ENCODE results near the gene NTN1. TPM values are rescaled to one million over a fixed set of nuclear protein-coding genes. Genes with fewer than 3 reads are reported as not detected.

NTN1 gene
- total and polyA plus RNA-seq, 2 experiments from 2014 or later, result 0.42 to 2.1 TPM

DNA sequence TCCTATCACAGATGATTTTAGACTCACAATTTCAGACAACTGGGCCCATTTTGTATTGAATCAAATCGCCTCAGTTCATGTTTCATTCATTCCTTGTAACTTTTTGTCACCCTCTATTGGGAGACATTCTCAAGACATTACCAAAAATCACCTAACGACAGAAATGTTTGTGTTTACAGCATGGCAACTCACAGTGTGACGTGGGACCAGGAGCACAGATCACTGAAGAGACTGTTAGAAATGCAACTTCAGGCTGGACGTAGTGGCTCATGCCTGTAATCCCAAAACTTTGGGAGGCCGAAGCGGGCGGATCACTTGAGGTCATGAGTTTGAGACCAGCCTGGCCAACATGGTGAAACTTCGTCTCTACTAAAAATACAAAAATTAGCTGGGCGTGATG lies 249.6 kb downstream of the NTN1 start:
- H3K4me2 ChIP-seq, result no peak overlapping the region

DNA sequence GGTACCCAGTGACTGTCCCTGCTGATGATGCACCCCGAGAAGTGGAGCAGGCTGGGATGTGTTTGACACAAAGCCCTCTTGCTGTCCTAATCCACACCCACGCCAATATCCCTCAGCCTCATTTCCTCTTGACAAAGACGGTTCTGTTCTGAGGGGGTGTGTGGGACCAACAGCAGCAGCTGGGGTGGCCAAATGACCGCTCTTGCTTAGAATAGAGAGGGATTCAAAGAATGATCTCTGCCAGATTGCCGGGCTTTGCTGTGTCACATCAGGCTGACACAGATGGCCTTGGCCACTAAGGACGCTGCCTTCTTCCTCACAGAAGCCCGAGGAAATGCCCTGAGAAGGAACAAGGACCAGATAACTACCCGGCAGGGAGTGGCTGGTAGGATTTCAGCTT lies 250.7 kb downstream of the NTN1 start:
- no peaks in the 10 kb centered on the region for H3K4me1 ChIP-seq (ENCODE audit: insufficient read depth)
- H3K4me2 ChIP-seq, result no peak overlapping the region
- H2AFZ ChIP-seq, result no peak overlapping the region
- H3K9me2 ChIP-seq (replicated peaks; ENCODE audit: insufficient read depth), result no peaks in the 10 kb centered on the region
- no peaks in the 10 kb centered on the region for H3K9me3 ChIP-seq (ENCODE audit: low read depth)
- WGBS (ENCODE audit: low lambda C conversion rate, missing lambda C conversion rate), result 88% methylated on average over 8 of the region's 8 CpGs
- no peak overlapping the region for H3K4me3 ChIP-seq
- H3K27ac ChIP-seq, result no peak overlapping the region
- TF ChIP-seq EZH2phosphoT487 (IDR thresholded peaks at IDR 0.05; ENCODE audit: low read depth, severe bottlenecking, unreplicated experiment) (no peak), EZH2 (IDR thresholded peaks at IDR 0.05; ENCODE audit: borderline replicate concordance) (no peak)
- TF ChIP-seq, protein P1, sequence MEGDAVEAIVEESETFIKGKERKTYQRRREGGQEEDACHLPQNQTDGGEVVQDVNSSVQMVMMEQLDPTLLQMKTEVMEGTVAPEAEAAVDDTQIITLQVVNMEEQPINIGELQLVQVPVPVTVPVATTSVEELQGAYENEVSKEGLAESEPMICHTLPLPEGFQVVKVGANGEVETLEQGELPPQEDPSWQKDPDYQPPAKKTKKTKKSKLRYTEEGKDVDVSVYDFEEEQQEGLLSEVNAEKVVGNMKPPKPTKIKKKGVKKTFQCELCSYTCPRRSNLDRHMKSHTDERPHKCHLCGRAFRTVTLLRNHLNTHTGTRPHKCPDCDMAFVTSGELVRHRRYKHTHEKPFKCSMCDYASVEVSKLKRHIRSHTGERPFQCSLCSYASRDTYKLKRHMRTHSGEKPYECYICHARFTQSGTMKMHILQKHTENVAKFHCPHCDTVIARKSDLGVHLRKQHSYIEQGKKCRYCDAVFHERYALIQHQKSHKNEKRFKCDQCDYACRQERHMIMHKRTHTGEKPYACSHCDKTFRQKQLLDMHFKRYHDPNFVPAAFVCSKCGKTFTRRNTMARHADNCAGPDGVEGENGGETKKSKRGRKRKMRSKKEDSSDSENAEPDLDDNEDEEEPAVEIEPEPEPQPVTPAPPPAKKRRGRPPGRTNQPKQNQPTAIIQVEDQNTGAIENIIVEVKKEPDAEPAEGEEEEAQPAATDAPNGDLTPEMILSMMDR (IDR thresholded peaks at IDR 0.05; ENCODE audit: poor library complexity), result no peak
- no peaks in the 10 kb centered on the region for H3K79me2 ChIP-seq
- H4K20me1 ChIP-seq (ENCODE audit: insufficient read depth, poor library complexity, severe bottlenecking), result no peaks in the 10 kb centered on the region
- DNase-seq (ENCODE audit: low spot score), result no peak
- H3K36me3 ChIP-seq (replicated peaks; ENCODE audit: insufficient read depth, low read depth), result no peaks in the 10 kb centered on the region
- H3K27me3 ChIP-seq, result no peaks in the 10 kb centered on the region

More for the DNA sequence above, 249.6 kb downstream of the NTN1 start:
- no peak overlapping the region for H3K4me3 ChIP-seq
- no peak for DNase-seq (ENCODE audit: low spot score)
- H3K36me3 ChIP-seq (replicated peaks; ENCODE audit: insufficient read depth, low read depth), result no peaks in the 10 kb centered on the region
- no peaks in the 10 kb centered on the region for H3K27me3 ChIP-seq
- no peaks in the 10 kb centered on the region for H3K4me1 ChIP-seq (ENCODE audit: insufficient read depth)
- TF ChIP-seq, protein P1 (IDR thresholded peaks at IDR 0.05; ENCODE audit: poor library complexity), result no peak
- no peak for TF ChIP-seq EZH2phosphoT487 (IDR thresholded peaks at IDR 0.05; ENCODE audit: low read depth, severe bottlenecking, unreplicated experiment)
- no peak for TF ChIP-seq EZH2 (IDR thresholded peaks at IDR 0.05; ENCODE audit: borderline replicate concordance)
- WGBS (ENCODE audit: low lambda C conversion rate, missing lambda C conversion rate), result 93% methylated on average over 9 of the region's 9 CpGs
- H2AFZ ChIP-seq, result no peak overlapping the region
- no peaks in the 10 kb centered on the region for H3K79me2 ChIP-seq
- H4K20me1 ChIP-seq (ENCODE audit: insufficient read depth, poor library complexity, severe bottlenecking), result no peaks in the 10 kb centered on the region
- H3K9me2 ChIP-seq (replicated peaks; ENCODE audit: insufficient read depth), result no peaks in the 10 kb centered on the region
- H3K9me3 ChIP-seq (ENCODE audit: low read depth), result no peaks in the 10 kb centered on the region
- H3K27ac ChIP-seq, result no peak overlapping the region

DNA sequence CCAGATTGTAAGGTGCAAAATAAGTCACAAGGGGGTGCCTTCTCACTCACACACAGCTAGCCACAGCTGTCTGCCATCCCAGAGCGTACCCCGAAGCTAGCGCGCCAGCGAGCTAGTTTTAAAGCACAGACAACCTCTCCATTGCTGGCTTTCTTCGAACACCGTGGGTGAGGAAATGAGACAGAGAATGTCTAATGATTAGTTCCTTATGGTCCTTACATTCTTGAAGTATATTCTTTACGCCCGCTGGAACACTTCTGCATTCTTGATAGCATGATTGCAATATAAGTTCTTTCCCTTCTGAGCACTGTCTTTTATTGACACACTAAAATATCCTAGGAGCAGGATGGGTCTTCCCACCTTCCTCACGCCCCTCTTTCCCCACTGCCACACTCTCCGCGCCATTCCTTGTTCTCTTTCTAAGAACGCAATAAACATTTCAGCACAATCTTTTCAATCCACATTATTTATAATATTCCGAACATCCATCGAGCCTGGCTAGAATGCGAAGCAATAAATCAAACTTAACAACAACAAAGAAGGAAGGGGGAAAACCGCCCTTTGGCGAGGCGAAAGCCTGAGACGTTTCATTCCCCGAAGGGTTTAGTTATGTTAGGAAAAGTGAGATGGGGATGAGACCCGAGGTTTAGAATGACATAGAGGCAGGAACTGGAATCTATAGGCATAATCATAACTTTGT lies 251.3 kb downstream of the NTN1 start:
- Histone ChIP-seq H3K9me3 (ENCODE audit: low read depth) (no peaks in the 10 kb centered on the region), H4K20me1 (ENCODE audit: insufficient read depth, poor library complexity, severe bottlenecking) (no peaks in the 10 kb centered on the region), H3K27ac (no peak overlapping the region), H3K4me2 (peak overlapping the region; percentile 19), H3K4me1 (ENCODE audit: insufficient read depth) (no peaks in the 10 kb centered on the region), H3K79me2 (no peaks in the 10 kb centered on the region), H2AFZ (no peak overlapping the region), H3K36me3 (replicated peaks; ENCODE audit: insufficient read depth, low read depth) (no peaks in the 10 kb centered on the region), H3K9me2 (replicated peaks; ENCODE audit: insufficient read depth) (no peaks in the 10 kb centered on the region), H3K27me3 (no peaks in the 10 kb centered on the region), H3K4me3 (no peak overlapping the region)
- DNase-seq (ENCODE audit: low spot score), result no peak
- WGBS (ENCODE audit: low lambda C conversion rate, missing lambda C conversion rate), result 77% methylated on average over 22 of the region's 22 CpGs
- no peak for TF ChIP-seq EZH2phosphoT487 (IDR thresholded peaks at IDR 0.05; ENCODE audit: low read depth, severe bottlenecking, unreplicated experiment)
- TF ChIP-seq, protein P1 (IDR thresholded peaks at IDR 0.05; ENCODE audit: poor library complexity), result no peak
- TF ChIP-seq EZH2 (IDR thresholded peaks at IDR 0.05; ENCODE audit: borderline replicate concordance), result no peak

Measured in hepatocyte (in vitro differentiated cells).